SK-N-SH (cell line): Measurements from ENCODE around the gene KCNIP4. TPM values are rescaled to one million over a fixed set of nuclear protein-coding genes. Genes with fewer than 3 reads are reported as not detected.

Source experiments
- CTCF ChIA-PET: fragments of 300-600, 350-600 bp; formaldehyde crosslinking; extraction: SDS; loops from one replicate; lab custom pipeline; 2021; lab: Yijun Ruan, JAX
- POLR2A ChIA-PET: fragments of 350-600 bp; sonication (Branson Sonifier 250); formaldehyde crosslinking; extraction: SDS; loops from one replicate; lab custom pipeline; 2020; ENCODE audit warnings: antibody characterized with exemption, inconsistent platforms; lab: Yijun Ruan, JAX
- DNase-seq: peaks from one replicate; pipeline ENCODE4 v3.0.0; 2012
- H2AFZ ChIP-seq: fragments of 200-600 bp; sonication (generic); 2 replicates; pipeline ENCODE4 v1.8.1; 2016; ENCODE audit warnings: antibody characterized with exemption, mild to moderate bottlenecking, low read depth
- H3F3A ChIP-seq: fragments of 200-600 bp; sonication (generic); replicated peaks from 2 replicates; pipeline ENCODE3; 2016; ENCODE audit warnings: antibody characterized with exemption, mild to moderate bottlenecking; ENCODE audit not compliant: insufficient read depth
- H3K27ac ChIP-seq, 2 experiments: fragments of 200-500 bp in 1 of 2; fragments of 200-600 bp in 1 of 2; sonication (Bioruptor generic) in 1 of 2; sonication (generic), shearing (Covaris generic) in 1 of 2; 2 replicates each; pipeline versions ENCODE4 v1.5.1 to v1.6.1; 2014 to 2016; ENCODE audit warnings: low read depth in 2 of 2, inconsistent platforms in 1 of 2, low read length in 1 of 2, mild to moderate bottlenecking in 1 of 2, mixed read lengths in 1 of 2
- H3K27me3 ChIP-seq: fragments of 200-600 bp; sonication (generic), shearing (Covaris generic); 2 replicates; pipeline ENCODE4 v1.6.1; 2016; ENCODE audit warnings: mixed run types; ENCODE audit not compliant: insufficient read depth
- H3K36me3 ChIP-seq, 2 experiments: fragments of 200-500 bp in 1 of 2; fragments of 200-600 bp in 1 of 2; sonication (Bioruptor generic) in 1 of 2; sonication (generic) in 1 of 2; replicated peaks in 1 of 2; 2 replicates each; pipeline versions ENCODE3 to v1.5.1; 2014 to 2016; ENCODE audit warnings: low read length in 1 of 2, mild to moderate bottlenecking in 1 of 2; ENCODE audit not compliant: insufficient read depth in 2 of 2, control insufficient read depth in 1 of 2
- H3K4me1 ChIP-seq, 2 experiments: fragments of 200-500 bp in 1 of 2; fragments of 200-600 bp in 1 of 2; sonication (Bioruptor generic) in 1 of 2; sonication (generic), shearing (Covaris generic) in 1 of 2; 2 replicates each; pipeline versions ENCODE4 v1.5.1 to v1.6.1; 2014 to 2016; ENCODE audit warnings: low read depth in 1 of 2, low read length in 1 of 2, mixed run types in 1 of 2; ENCODE audit not compliant: insufficient read depth in 2 of 2, control insufficient read depth in 1 of 2
- H3K4me2 ChIP-seq: fragments of 200-600 bp; sonication (generic), shearing (Covaris generic); 2 replicates; pipeline ENCODE4 v1.6.1; 2017; ENCODE audit warnings: mixed run types
- H3K4me3 ChIP-seq, 2 experiments: fragments of 200-500 bp in 1 of 2; fragments of 200-600 bp in 1 of 2; sonication (Bioruptor generic) in 1 of 2; sonication (generic), shearing (Covaris generic) in 1 of 2; 2 replicates each; pipeline versions ENCODE4 v1.5.1 to v1.8.1; 2014 to 2016; ENCODE audit warnings: low read depth in 2 of 2, inconsistent platforms in 1 of 2, low read length in 1 of 2, mild to moderate bottlenecking in 1 of 2, mixed read lengths in 1 of 2, moderate library complexity in 1 of 2
- H3K79me2 ChIP-seq: fragments of 200-600 bp; sonication (generic); 2 replicates; pipeline ENCODE4 v1.8.1; 2017; ENCODE audit warnings: mild to moderate bottlenecking; ENCODE audit not compliant: insufficient read depth
- H3K9ac ChIP-seq: fragments of 200-600 bp; sonication (generic); 2 replicates; pipeline ENCODE4 v1.6.1; 2017; ENCODE audit warnings: mixed run types
- H3K9me2 ChIP-seq: fragments of 200-600 bp; sonication (generic); 2 replicates; pipeline ENCODE4 v1.6.1; 2017; ENCODE audit warnings: mixed run types
- H3K9me3 ChIP-seq: fragments of 200-600 bp; sonication (generic); 2 replicates; pipeline ENCODE4 v1.6.1; 2017; ENCODE audit warnings: mixed run types, mild to moderate bottlenecking, moderate library complexity
- H4K20me1 ChIP-seq: fragments of 200-600 bp; sonication (generic); 2 replicates; pipeline ENCODE4 v1.6.1; 2017; ENCODE audit warnings: mild to moderate bottlenecking, mixed run types; ENCODE audit not compliant: insufficient read depth
- CHD2 ChIP-seq: fragments of 150-350 bp; IDR thresholded peaks from 2 replicates; pipeline ENCODE4 v1.6.1; 2018; ENCODE audit warnings: low read length; ENCODE audit not compliant: partially characterized antibody
- ELF1 ChIP-seq: IDR thresholded peaks from 2 replicates; pipeline ENCODE4 v1.4.0; 2012
- EP300 ChIP-seq, 2 experiments: IDR thresholded peaks; 2 replicates each; pipeline versions ENCODE4 v1.4.0 to v1.6.1; 2012; ENCODE audit warnings: borderline replicate concordance in 1 of 2, low read depth in 1 of 2, low read length in 1 of 2
- EZH2phosphoT487 ChIP-seq: fragments of 200-600 bp; sonication (generic); IDR thresholded peaks from 2 replicates; pipeline ENCODE4 v1.6.1; 2017; ENCODE audit warnings: low read depth, mixed run types, mild to moderate bottlenecking, antibody characterized with exemption, moderate library complexity, borderline replicate concordance
- FOSL2 ChIP-seq: IDR thresholded peaks from 2 replicates; pipeline ENCODE4 v1.4.0; 2012; ENCODE audit warnings: low read depth, mild to moderate bottlenecking, moderate library complexity, borderline replicate concordance
- GABPA ChIP-seq: IDR thresholded peaks from 2 replicates; pipeline ENCODE4 v1.4.0; 2012; ENCODE audit warnings: low read depth, mild to moderate bottlenecking
- JUND ChIP-seq: IDR thresholded peaks from 2 replicates; pipeline ENCODE4 v1.4.0; 2012
- PBX3 ChIP-seq: IDR thresholded peaks from 2 replicates; pipeline ENCODE4; 2012
- RAD21 ChIP-seq: IDR thresholded peaks from 2 replicates; pipeline ENCODE4 v1.6.1; 2012; ENCODE audit warnings: mild to moderate bottlenecking, low read length
- RCOR1 ChIP-seq: fragments of 150-350 bp; IDR thresholded peaks from 2 replicates; pipeline ENCODE4 v1.6.1; 2017; ENCODE audit warnings: antibody characterized with exemption, low read length
- RFX5 ChIP-seq: IDR thresholded peaks from 2 replicates; pipeline ENCODE4 v1.6.1; 2012; ENCODE audit warnings: mild to moderate bottlenecking, improper control_type of control experiment, low read length
- RXRA ChIP-seq: IDR thresholded peaks from 2 replicates; pipeline ENCODE4 v1.4.0; 2012; ENCODE audit warnings: low read depth, mild to moderate bottlenecking, borderline replicate concordance
- SIN3A ChIP-seq: IDR thresholded peaks from 2 replicates; pipeline ENCODE4 v1.6.1; 2012; ENCODE audit warnings: low read depth, mild to moderate bottlenecking, low read length, moderate library complexity, borderline replicate concordance
- TCF12 ChIP-seq: IDR thresholded peaks from 2 replicates; pipeline ENCODE4 v1.4.0; 2012
- USF1 ChIP-seq: IDR thresholded peaks from 2 replicates; pipeline ENCODE4 v1.4.0; 2012; ENCODE audit warnings: low read depth, borderline replicate concordance
- USF2 ChIP-seq: fragments of 150-350 bp; IDR thresholded peaks from 2 replicates; pipeline ENCODE4 v1.6.1; 2017; ENCODE audit warnings: antibody characterized with exemption, low read length, low read depth, borderline replicate concordance
- YY1 ChIP-seq: IDR thresholded peaks from 2 replicates; pipeline ENCODE4 v1.4.0; 2012; ENCODE audit warnings: low read depth, mild to moderate bottlenecking
- WGBS: methylation state at CpG from one replicate; pipeline ENCODE4 v1.1.6; 2017; ENCODE audit warnings: low lambda C conversion rate; 5-methylcytosine and 5-hydroxymethylcytosine counted together
- polyA plus RNA-seq, 3 experiments: library from polyadenylated mRNA; depleted of rRNA; stranded (reverse); fragments of >200 nt; gene quantifications; 2 replicates each; pipeline ENCODE4 v1.2.3, GENCODE V29; 2012
- TF ChIP-seq, protein P1 (sequence below): IDR thresholded peaks from 2 replicates; pipeline ENCODE4 v1.4.0; 2012; ENCODE audit warnings: low read depth, borderline replicate concordance
- TF ChIP-seq, protein P2 (sequence below): fragments of 150-350 bp; IDR thresholded peaks from 2 replicates; pipeline ENCODE4 v1.6.1; 2016; ENCODE audit warnings: mild to moderate bottlenecking, low read depth, low read length
- TF ChIP-seq, protein P3 (sequence below): fragments of 200-600 bp; sonication (generic); IDR thresholded peaks from 2 replicates; pipeline ENCODE4 v1.6.1; 2017; ENCODE audit warnings: antibody characterized with exemption, mild to moderate bottlenecking, moderate library complexity

The KCNIP4 gene
- polyA plus RNA-seq, 1 of the 3 experiments (the other 2 are of a cell fraction), result 0.18 TPM

- 67% methylated on average over 1 of the region's 3 CpGs for WGBS
- CTCF ChIA-PET, result interaction anchor here (1.4 to 4.2 kb wide), 3 partner anchors 54 to 378 kb away, joined by 4 to 37 read pairs (median 5); no protein-coding TSS in a partner anchor
- H3K9ac ChIP-seq, result no peak overlapping the region
Observed at GRCh38 chr4:20682853-20683252, 1265.7 kb downstream of the KCNIP4 start.

More at GRCh38 chr4:20682853-20683252, 1265.7 kb downstream of the KCNIP4 start:
- no peaks in the 10 kb centered on the region for H3K9me3 ChIP-seq
- no peak overlapping the region for H3K4me2 ChIP-seq
- no peaks in the 10 kb centered on the region for H3K9me2 ChIP-seq
- H2AFZ ChIP-seq, result no peak overlapping the region
- no peaks in the 10 kb centered on the region for H3F3A ChIP-seq
- no peaks in the 10 kb centered on the region for H4K20me1 ChIP-seq
- no peaks in the 10 kb centered on the region for H3K36me3 ChIP-seq
- no peaks in the 10 kb centered on the region for H3K79me2 ChIP-seq
- TF ChIP-seq RAD21 (no peak), EP300 (IDR thresholded peaks at IDR 0.05; ENCODE audit: borderline replicate concordance in 1 of 2, low read depth in 1 of 2, low read length in 1 of 2) (no peak), YY1 (no peak), JUND (no peak), CHD2 (no peak), TCF12 (no peak), FOSL2 (no peak), RFX5 (no peak), USF2 (no peak), EZH2phosphoT487 (no peak), ELF1 (no peak), GABPA (no peak), RCOR1 (no peak), USF1 (no peak), SIN3A (no peak), RXRA (no peak), PBX3 (no peak)
- TF ChIP-seq, protein P1, sequence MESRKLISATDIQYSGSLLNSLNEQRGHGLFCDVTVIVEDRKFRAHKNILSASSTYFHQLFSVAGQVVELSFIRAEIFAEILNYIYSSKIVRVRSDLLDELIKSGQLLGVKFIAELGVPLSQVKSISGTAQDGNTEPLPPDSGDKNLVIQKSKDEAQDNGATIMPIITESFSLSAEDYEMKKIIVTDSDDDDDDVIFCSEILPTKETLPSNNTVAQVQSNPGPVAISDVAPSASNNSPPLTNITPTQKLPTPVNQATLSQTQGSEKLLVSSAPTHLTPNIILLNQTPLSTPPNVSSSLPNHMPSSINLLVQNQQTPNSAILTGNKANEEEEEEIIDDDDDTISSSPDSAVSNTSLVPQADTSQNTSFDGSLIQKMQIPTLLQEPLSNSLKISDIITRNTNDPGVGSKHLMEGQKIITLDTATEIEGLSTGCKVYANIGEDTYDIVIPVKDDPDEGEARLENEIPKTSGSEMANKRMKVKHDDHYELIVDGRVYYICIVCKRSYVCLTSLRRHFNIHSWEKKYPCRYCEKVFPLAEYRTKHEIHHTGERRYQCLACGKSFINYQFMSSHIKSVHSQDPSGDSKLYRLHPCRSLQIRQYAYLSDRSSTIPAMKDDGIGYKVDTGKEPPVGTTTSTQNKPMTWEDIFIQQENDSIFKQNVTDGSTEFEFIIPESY, result no peak
- TF ChIP-seq, protein P2, sequence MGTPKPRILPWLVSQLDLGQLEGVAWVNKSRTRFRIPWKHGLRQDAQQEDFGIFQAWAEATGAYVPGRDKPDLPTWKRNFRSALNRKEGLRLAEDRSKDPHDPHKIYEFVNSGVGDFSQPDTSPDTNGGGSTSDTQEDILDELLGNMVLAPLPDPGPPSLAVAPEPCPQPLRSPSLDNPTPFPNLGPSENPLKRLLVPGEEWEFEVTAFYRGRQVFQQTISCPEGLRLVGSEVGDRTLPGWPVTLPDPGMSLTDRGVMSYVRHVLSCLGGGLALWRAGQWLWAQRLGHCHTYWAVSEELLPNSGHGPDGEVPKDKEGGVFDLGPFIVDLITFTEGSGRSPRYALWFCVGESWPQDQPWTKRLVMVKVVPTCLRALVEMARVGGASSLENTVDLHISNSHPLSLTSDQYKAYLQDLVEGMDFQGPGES, result no peak
- TF ChIP-seq, protein P3, sequence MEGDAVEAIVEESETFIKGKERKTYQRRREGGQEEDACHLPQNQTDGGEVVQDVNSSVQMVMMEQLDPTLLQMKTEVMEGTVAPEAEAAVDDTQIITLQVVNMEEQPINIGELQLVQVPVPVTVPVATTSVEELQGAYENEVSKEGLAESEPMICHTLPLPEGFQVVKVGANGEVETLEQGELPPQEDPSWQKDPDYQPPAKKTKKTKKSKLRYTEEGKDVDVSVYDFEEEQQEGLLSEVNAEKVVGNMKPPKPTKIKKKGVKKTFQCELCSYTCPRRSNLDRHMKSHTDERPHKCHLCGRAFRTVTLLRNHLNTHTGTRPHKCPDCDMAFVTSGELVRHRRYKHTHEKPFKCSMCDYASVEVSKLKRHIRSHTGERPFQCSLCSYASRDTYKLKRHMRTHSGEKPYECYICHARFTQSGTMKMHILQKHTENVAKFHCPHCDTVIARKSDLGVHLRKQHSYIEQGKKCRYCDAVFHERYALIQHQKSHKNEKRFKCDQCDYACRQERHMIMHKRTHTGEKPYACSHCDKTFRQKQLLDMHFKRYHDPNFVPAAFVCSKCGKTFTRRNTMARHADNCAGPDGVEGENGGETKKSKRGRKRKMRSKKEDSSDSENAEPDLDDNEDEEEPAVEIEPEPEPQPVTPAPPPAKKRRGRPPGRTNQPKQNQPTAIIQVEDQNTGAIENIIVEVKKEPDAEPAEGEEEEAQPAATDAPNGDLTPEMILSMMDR, result no peak
- DNase-seq, result no peak
- no peaks in the 10 kb centered on the region for H3K27me3 ChIP-seq
- H3K27ac ChIP-seq, result no peak overlapping the region
- peaks cover 0 to 3% of the 10 kb centered on the region in 2 experiments; a peak in 2 of 4 replicates for H3K4me1 ChIP-seq
- POLR2A ChIA-PET, result no interaction called here
- no peak overlapping the region for H3K4me3 ChIP-seq
